DMS79 treated with DMSO at 0.1 percent for 48 hours (cell line): ENCODE results near the gene NCF2.

Experiments used
- DNase-seq: peaks from one replicate; lab custom pipeline; 2025; lab: John Stamatoyannopoulos, UW

Gene NCF2

DNA sequence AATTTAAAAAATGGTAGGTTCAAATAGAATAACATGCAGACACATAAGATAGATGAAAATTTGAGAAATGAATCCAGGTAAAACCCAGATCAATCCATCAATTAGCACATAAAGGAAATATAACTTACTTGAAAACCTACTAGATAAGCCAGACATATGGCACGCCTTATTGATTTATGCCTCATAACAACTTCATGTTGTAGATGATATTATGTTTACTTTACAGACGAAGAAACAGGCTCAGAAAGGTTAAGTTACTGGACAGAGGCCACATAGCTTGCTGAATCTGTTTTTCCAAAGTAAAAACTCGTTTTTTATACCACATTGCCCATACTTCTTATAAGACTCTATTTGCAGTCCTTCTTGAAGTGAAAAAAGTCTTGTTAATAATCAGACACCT, 22.1 kb upstream of the NCF2 start:
- no peak for DNase-seq

DNA sequence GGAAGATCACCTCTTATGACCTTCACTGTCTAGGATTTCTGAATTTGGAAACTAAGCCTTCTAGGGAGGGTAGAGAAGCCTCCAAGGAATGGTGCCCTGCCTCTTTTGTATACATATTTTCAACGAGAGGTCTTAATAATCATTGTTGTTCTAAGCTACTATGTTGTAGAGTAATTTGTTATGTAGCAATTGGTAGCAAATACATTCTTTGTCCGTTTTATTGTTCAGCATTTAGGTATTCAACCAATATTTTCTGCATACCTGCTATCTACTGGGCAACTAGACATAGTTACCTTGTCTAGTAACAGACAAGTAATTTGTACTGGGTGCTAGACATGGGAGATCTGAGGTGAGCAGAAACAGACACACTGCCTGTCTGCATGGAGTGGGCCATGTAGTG, 20.8 kb upstream of the NCF2 start:
- no peak for DNase-seq

DNA sequence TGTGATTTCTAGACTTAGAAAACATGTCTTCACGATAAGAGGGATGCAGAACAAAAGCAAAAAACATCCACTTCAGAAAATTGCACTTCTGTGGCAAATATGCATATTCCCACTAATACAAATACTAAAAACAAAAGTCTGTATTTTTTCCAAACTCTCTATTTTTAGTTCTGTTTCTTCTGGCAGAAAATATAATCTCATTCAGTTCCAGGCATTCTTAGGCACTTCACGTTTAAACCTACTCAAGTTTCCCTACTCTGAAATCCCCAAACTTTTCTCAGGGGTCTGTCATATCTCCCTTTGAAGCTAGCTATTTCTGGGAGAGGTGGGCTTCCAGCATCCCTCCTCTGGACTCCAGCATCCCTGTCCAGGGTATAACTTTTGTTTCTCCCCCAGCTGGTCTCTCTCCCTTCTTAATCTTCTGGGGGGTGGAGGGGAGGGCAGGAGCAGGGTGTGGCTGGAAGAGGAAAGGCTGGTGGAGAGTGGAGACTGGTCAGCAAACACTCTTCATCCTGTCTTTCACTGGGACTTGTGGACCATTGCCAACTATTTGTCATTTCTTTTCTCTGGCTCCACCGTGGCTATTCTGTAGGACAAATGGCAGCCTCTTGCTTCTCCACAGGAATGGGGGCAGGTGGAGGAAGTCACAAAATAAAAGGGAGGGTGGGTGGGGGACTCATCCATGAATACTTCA, 19.6 kb upstream of the NCF2 start:
- no peak for DNase-seq

DNA sequence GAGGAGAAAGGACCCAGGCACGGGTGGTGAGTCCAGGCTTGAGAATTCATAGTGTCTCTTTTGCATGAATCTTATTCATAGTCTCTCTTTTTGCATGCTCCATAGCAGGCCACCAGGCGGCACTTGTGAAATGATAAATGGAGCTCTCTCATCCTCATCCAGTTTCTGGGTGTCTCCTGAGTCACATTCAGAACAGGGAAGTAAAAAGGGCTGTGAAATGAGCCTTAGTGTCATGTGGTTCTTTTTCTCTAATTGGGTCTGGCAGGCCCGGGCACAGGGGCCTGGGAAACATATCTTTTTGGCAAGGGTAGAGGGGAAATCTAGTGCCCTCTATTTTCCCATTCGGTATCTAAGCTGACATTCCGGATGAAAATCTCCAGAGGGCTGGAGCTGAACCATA, 19.1 kb upstream of the NCF2 start:
- no peak for DNase-seq

DNA sequence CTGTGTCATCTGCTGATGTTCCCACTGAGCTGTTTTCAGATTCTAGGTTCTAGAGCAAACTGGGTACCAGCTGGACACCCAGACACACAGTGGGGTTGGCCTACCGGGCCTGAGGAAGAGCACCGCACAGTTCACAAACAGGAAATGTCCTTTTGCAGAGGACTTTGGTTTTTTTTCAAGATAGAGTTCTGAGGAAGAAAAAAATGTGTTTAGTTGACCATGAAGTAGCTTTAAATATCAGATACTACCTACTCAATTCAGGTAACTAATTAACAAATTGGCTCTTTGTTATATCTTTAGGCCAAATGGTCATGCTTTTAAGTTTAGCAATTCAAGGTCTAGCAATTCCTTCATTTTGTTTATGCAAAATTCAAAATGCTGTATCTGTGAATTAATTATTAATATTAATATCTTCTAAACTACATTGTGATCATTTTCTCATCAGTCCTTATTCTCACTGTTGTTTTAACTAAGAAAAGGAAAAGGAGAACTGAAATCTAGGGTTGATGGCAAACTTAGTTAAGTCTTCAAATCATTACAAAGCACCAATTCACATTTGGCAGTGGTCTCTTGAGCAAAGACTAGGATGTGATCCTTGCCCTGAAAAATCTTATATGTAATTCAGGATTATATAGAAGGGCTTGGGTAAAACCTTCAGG, 17.2 kb upstream of the NCF2 start:
- DNase-seq: no peak

DNA sequence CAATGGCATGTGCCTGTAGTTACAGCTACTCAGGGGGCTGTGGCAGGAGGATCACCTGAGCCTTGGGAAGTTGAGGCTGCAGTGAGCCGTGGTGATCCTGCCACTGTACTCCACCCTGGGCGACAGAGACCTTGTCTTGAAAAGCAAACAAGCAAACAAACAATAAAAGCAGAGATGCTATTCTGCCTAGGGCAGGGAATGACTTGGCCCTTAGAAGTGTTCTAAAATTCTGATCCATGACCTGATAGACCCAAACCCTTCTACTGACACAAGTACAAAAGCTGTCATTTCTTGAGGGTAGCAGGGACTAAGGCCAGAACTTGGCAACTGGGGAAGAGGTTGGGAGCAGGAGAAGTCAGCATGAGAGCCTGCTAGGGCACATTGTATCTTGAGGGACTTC, 15.6 kb upstream of the NCF2 start:
- no peak for DNase-seq

DNA sequence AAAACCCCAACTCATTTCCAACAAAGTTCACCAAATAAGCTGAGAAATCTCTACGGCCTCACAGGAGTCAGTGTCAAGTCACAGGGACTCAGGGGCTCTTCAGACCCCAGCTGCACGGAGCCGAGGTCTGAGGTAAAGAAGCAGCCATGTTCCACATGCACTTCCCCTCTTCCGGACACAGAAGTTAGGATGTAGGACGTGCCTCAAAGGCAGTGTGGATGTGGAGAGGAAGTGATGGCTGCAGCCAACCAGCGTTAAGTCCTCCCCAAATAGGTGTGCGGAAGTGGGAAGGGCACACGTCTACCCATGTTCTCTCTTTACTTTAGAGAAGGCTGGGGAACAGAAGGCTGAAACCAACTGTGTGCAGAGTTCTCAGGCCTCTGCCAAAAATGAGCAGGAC, 14.6 kb upstream of the NCF2 start:
- DNase-seq: no peak

DNA sequence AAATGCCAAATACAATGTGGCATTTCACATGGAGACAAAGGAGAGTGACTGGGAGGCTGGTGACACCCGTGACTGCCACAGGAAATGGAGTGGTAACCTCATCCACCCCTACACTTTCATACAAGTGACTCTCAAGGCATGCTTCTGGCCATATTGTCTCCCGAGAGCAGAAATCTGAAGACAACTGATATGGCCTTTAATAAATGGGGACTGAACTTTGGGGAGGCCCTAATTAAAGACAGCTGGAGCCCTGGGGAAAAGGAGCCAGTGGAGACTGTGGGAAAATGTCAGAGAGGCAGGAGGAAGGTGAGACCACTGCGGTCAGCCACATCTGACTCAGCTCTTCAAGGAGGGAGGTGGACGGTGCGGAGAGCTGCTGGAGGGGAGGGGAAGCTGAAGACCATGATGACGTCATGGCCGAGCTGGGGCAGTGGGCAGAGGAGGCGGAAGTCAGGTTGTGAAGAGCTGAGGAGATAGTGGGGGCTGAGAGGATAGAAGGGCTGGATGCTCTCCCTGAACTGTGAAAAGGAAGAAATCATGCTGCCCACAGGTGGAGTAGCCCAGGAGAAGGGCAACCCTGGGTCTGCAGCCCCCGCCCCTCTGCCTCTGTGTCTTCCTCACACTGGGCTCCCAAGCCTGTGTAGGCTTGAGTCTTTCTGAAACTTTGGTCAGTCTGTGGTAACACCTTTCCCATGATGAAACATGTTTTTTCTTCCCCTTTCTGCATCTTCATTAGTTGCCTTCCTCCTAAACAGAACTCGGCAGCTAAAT, 14.0 kb upstream of the NCF2 start:
- no peak for DNase-seq

DNA sequence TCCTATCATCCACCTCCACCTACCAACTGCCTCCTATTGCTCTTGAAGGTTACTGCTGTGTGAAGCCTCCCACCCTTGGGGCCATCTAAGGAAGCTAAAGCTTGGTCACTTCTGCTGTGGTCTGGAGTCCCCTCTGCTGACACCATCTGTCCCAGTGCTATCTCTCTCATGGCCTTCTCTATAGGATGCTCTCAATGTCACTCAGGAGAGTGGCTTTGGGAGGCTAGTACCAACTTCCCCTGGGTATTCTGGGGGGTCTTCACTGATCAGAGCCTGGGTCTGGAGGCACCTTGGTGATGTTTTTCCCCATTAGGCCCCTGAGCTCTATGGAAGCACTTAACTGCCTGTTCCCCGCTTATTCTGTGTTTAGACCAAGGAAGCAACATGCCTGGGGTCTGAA, 12.3 kb upstream of the NCF2 start:
- DNase-seq: no peak

DNA sequence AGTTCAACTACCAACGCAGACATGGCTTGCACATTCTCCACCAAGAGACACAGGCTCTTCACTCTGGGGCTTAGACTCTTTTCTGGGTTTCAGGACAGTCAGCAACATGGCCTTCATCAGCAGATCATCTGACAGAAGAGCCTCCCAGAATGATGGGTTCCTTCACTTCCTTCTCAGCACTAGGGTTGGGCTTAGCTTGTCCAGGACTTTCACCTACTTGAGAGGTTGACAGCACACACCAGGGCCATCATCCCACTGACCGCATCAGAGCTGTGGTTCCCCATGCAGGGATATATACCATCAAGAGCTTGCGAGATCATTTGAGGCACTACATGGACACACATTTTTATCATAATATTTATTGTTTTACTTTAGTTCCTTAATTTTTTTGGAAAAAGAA, 10.4 kb upstream of the NCF2 start:
- no peak for DNase-seq

DNA sequence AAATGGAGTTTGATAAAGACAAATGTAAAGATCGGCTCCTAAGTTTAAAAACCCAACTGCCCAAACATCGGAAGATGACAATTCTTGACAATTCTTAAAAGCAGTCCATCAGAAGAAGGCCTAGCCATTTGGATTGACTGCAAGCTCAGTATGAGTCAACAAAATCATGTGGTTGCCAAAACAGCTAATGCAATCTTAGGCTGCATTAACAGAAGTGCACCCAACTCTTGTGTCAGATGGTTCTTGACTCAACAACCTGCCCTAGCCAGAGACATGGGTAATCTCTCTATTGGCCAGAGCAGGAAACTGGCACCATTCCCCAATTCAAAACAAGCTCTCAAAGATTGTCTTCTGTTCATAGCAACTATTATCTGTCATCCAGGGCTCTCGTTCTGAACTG, 9.9 kb upstream of the NCF2 start:
- no peak for DNase-seq

DNA sequence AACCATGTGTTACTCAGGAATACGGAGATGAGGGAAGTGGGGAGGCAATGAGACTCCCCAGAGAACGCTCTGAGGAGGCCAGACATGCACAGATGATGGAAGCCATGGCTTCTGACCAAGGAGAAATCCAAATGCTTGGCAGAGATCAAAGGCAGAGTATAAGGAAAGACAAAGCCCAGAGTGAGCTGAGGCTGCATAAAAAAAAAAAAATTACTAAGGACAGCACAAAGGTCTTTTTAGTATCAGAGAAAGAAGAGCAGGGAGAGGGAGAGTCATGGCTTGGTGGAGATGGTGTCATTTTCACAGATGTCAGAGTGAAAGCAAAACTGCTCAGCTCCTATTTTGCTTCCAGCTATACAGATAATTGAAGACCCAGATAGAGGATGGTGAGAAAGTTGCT, 8.1 kb upstream of the NCF2 start:
- DNase-seq: no peak

DNA sequence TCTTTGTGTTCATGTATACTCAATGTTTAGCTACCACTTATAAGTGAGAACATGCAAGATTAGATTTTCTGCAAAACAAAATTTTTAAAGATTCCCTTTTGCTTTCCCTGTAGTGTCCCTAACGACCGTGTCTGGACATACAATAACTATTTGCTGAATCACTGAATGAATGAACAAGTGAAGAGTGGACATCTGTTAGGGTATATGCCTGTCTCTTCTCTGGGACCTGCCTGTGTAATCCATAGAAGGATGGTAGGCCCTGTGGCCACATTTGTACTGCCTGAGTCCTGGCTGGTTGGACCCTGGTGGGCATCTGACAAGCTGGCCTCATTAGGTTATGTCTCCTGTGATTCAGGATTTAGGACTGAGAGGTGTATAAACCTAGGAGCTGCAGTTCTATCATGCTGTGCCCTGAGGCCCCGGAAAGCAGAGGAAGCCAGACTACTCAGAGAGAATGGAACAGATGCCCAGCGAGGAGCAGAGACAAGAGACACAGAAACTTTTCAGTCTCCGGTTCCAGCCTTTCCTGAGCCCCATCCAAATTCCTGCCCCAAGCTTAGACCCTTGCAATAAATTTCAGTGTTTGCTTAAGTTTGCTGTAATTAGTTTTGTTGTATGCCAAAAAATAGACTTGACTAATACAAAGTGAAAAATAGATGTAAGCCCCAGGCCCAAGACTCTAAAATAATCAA, 7.5 kb upstream of the NCF2 start:
- DNase-seq: no peak

DNA sequence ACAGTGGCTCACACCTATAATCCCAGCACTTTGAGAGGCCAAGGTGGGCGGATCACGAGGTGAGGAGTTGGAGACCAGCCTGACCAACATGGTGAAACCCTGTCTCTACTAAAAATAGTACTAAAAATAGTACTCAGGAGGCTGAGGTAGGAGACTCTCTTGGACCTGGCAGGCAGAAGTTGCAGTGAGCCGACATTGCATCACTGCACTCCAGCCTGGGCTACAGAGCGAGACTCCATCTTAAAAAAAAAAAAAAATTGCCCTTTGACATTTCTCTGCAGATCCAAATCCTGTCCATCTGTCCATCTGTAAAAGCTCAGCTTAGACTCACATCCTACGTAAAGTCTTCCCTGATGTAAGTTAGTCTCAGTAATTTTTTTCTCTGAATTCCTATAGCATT, 6.2 kb upstream of the NCF2 start:
- no peak for DNase-seq

DNA sequence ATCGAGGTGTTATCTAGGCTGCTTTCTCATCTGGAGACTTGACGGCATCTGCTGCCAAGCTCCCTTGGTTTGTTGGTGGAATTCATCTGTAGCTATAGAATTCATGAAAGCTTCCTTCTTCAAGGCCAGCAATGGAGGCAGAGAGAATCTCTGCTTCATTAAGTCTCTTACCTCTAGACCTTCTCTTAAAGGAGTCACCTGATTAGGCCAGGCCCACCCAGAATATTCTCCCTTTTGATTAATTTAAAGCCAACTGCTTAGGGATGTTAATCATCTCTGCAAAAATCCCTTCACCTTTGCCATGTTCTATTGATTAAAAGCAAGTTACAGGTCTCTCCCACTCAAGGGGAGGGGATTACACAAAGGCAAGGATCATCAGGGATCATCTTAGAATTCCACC, 5.3 kb upstream of the NCF2 start:
- DNase-seq: no peak

DNA sequence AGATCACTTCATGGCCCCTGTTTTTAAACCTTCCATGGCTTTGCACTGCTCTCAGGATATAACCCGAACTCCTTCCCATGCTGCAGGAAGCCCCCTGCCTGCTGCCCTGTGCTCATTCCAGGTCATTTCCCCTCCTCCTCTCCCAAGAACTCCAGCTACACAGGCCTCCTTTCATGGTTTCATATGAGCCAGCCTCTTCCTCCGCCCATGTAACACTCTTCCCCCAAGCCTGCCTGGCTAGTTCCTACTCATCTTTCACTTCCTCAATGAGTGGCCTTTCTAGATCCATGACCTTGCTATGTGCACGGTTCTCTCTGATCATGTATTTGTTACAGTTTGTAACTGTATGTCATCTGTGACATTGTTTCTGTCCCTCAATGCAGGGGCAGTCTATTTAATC, 3.1 kb upstream of the NCF2 start:
- DNase-seq: no peak

DNA sequence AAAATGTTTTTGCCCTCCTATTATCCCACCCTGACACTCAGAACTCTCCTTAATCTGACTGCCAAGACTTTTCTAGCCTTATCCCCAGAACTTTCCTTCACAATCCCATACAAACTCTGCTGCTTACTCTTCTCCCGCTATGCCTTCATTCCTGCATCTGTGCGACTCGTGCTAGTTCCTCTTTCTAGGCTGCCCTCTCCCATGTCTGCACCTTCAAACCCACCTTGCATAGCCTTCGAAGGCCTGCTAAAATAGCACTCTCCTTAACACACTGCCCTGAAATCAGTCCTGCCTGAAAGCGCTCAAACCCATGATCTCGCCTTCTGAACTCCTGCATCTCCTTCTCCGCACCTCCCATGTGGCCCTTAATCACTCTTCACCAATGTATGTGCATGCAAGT, 2.5 kb upstream of the NCF2 start:
- DNase-seq: no peak

DNA sequence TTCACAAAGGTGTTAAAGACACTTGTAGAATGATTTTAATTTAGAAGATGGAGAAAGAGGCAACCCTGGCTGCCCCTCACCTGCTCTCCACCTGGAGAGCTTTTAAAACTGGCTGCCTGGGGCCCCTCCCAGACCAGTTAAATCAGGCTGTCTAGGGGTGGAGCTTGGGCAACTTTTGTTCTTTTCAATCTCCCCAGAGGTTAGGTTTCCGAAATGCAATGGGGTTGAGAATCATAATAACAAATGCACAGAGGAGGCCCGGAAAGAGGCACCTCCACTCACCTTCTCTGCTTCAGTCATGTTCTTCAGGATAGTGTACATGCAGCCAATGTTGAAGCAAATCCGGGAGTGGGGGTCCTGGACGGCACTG, 400 bp downstream of the NCF2 start:
- no peak for DNase-seq

DNA sequence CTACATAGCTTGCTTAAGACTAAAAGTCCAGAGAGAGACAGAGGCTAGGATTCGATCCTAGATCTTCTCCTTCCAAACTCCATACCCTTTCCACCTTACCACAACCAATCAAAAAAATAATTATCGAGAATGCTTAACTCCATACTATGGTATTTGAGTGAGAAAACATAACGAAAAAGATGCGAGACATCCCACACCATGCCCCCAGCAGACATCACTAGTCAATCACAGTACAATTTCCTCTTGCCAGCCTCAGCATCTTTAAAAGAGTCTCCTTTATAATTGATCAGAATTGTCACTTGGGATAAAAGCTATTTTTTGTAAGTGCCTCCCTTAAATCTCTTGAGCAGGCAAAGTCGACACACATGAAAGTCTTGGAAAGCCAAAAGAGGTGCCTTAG, 875 bp downstream of the NCF2 start:
- DNase-seq: no peak

DNA sequence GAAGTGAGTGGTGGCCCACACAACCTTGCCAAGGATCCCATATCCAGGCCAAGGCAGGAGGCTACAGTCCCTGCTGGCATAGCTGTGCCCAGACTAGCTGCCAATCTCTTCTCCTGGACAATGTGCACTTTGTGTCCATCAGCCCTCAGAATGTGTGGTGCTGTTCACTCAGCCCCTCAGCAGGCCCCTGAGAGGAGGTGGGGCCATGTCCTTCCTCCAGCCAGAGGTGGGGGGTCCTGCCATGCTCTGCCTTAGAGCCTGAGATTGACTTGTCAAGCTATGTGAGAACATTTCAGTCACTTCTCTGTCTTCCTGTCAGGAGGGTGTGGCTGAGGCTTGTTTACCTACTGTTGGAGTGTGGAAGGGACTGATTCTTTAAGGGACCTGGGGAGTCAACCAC, 1.4 kb downstream of the NCF2 start:
- no peak for DNase-seq

DNA sequence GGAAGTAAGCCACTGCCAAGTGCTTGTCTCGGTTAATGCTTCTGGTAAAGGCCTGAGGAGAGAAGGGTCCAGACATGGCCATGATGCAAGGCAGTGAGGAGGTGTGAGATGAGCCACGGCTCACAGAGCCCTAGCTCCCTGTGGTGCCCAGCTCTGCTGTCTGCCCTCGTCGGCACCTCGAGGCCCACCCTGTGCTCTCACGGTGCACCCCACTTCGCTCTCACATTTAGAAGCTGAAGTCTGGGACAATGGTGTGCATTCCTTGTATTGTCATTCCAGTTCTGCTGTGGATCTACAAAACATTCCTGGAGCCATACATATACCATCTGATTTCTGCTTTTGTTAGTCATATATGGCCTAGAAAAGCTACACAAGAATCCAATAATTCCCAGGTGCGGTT, 3.3 kb downstream of the NCF2 start:
- no peak for DNase-seq

DNA sequence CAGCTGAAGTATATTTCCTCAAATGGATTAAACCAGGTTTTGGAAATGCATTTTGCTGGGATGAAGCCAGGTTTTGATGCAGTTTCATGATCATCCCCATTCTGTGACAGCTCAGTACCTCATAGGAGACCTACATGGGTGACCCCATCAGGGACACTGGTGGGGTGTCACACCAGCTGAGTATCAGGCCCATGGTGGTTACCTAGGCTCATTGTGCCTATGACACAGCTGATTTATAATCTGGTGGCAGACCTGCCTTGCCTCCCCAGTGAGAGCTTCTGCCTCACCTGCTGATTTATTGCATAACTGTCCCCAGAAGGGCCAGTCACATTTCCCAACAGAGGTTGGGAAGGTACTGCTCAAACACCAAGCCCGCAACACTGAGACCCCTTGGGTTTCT, 3.8 kb downstream of the NCF2 start:
- DNase-seq: no peak

DNA sequence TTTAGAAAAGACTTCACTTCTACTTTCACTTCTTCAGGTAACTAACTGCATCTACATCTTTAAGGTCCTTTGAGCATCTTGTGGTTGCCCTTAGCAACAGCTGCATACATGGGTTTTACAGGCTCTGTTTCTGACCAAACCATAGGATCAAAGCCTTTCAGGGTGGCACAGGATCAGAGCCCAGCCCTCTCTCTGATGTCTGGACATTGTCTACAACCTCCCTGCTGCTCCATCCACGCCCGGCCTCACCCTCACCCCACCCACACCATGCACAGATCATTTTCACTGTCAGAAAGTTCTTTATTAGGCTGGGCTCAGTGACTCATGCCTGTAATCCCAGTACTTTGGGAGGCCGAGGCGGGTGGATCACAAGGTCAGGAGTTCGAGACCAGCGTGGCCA, 5.2 kb downstream of the NCF2 start:
- no peak for DNase-seq
